Colonic mucosa (tissue), 4 donors: ENCODE measurements around the gene SFMBT1. TPM values are rescaled to one million over a fixed set of nuclear protein-coding genes. Genes with fewer than 3 reads are reported as not detected.
A peak's percentile ranks its signal among the peaks of the same experiment; 100 is the strongest.

ENCODE experiments used
- DNase-seq: peaks from one replicate; pipeline ENCODE4 v3.0.0-alpha.2; 2020
- H3K27ac ChIP-seq: fragments of 200-600 bp; one replicate; pipeline ENCODE4 v1.8.0; 2021
- H3K27me3 ChIP-seq: fragments of 200-600 bp; one replicate; pipeline ENCODE4 v1.8.0; 2021
- H3K36me3 ChIP-seq: fragments of 200-600 bp; one replicate; pipeline ENCODE4 v1.8.0; 2021
- H3K4me1 ChIP-seq: fragments of 200-600 bp; one replicate; pipeline ENCODE4 v1.8.0; 2021; ENCODE audit warnings: mild to moderate bottlenecking
- H3K4me3 ChIP-seq: fragments of 200-600 bp; one replicate; pipeline ENCODE4 v1.8.0; 2021
- H3K9ac ChIP-seq, 2 donors: one replicate each; pipeline ENCODE4 v1.7.0; 2013; ENCODE audit warnings: control low read depth in 2 of 2, low read depth in 2 of 2, low read length in 2 of 2
- H3K9me3 ChIP-seq: fragments of 200-600 bp; one replicate; pipeline ENCODE4 v1.8.0; 2021
- intact Hi-C: fragments of 100-400 bp; cut with DNase I; formaldehyde crosslinking; loops from one replicate; pipeline ENCODE4 v1.14.1; 2022
- total RNA-seq, 2 donors: library from RNA; stranded (reverse); fragmentation: NEBNext Ultra II Directional in 1 of 2; extraction: Animal tissue kit (Norgen Biotek cat#: 25700) in 1 of 2; gene quantifications; one replicate each; pipeline ENCODE4 v1.2.1, GENCODE V29; 2021
- TF ChIP-seq, protein P1 (sequence below): fragments of 200-600 bp; IDR thresholded peaks from one replicate; pipeline ENCODE4 v1.8.0; 2022; ENCODE audit warnings: antibody characterized with exemption, mild to moderate bottlenecking
- donor health status: healthy.
- donor health status: DM: no; HTN: no; CAD: no.
- donor health status: DM: no; HTN: no; CAD: no.

SFMBT1 gene
- total RNA-seq, 2 donors from 2014 or later, result 19.4 to 30.8 TPM

DNA sequence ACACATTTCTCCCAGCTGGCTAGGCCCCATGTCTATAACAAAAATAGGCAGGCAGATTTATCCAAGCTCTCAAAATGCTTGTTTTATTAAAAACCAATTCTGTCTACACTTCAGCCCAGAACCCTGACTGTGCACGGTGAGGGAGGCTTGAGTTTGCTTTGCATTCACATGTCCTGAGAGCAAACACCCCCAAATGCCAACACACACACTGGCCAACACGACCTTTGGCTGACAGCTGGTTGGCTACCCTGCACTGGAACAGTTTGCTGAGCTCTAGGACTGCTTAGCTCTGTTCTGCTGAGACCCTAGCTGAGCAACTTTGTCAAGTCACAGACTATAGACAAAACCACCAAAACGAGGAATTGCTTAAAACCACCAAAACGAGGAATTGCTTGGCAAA, 152.2 kb downstream of the SFMBT1 start:
- TF ChIP-seq, protein P1, sequence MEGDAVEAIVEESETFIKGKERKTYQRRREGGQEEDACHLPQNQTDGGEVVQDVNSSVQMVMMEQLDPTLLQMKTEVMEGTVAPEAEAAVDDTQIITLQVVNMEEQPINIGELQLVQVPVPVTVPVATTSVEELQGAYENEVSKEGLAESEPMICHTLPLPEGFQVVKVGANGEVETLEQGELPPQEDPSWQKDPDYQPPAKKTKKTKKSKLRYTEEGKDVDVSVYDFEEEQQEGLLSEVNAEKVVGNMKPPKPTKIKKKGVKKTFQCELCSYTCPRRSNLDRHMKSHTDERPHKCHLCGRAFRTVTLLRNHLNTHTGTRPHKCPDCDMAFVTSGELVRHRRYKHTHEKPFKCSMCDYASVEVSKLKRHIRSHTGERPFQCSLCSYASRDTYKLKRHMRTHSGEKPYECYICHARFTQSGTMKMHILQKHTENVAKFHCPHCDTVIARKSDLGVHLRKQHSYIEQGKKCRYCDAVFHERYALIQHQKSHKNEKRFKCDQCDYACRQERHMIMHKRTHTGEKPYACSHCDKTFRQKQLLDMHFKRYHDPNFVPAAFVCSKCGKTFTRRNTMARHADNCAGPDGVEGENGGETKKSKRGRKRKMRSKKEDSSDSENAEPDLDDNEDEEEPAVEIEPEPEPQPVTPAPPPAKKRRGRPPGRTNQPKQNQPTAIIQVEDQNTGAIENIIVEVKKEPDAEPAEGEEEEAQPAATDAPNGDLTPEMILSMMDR, result no peak
- intact Hi-C loops, result no loop called here
- Histone ChIP-seq H3K9ac (no peak overlapping the region), H3K27ac (peak overlapping the region; percentile 10), H3K4me3 (no peak overlapping the region), H3K27me3 (no peaks in the 10 kb centered on the region), H3K4me1 (no peaks in the 10 kb centered on the region), H3K36me3 (no peaks in the 10 kb centered on the region), H3K9me3 (no peaks in the 10 kb centered on the region)
- DNase-seq, result no peak

DNA sequence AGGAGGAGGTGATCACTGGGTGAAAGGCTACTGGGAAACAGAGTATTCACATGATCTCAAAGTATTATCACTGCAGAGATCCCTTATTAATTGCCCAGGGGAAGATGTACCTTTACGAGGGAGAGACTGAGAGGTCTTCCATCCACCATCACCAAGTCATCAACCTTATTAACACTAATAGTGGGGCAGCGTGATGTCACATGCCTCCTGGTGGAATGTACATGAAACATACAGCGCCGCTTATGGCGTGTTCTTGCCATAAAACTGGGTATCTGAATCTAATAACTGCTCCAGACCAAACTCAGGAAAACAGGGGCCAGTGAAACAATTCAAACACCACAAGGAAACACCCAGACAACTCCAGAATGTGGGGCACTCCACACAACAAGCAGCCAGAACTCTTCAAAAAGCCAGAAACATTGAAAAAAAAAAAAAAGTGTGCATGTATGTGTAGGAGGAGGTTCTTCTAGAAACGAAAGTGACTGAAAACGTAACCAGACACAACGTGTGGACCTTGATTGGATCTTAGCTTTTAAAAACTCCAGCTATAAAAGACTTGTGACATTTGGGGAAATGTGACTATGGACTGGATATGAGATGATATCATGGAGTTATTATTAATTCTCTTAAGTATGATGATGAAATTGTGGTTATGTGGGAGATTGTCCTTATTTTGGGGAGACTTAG, 153.1 kb downstream of the SFMBT1 start:
- TF ChIP-seq, protein P1, result no peak
- no peaks in the 10 kb centered on the region for H3K9me3 ChIP-seq
- no peak overlapping the region for H3K4me3 ChIP-seq
- H3K27me3 ChIP-seq, result no peaks in the 10 kb centered on the region
- no peaks in the 10 kb centered on the region for H3K4me1 ChIP-seq
- peak overlapping the region; percentile 38 for H3K27ac ChIP-seq
- no peak for DNase-seq
- intact Hi-C loops, result no loop called here
- H3K36me3 ChIP-seq, result no peaks in the 10 kb centered on the region
- peak overlapping the region in 1 of 2 donors; percentile 14 for H3K9ac ChIP-seq

DNA sequence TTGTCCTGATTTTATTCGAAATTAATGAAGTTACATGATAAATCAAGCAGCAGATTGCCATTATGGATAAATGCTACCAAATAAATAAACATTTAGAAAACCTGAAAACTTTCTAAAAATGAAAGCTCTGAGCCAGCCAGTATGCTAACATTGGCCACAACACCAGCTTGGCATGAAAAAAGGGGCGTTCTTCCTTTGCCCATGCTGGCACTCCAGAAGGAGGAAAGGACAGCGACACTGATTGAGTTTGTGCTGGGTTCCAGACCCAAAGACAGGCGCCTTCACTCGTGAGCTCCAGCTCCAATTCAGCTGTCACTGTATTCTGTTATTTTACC, 153.6 kb downstream of the SFMBT1 start:
- Histone ChIP-seq H3K9ac (no peak overlapping the region), H3K27me3 (no peaks in the 10 kb centered on the region), H3K4me1 (no peaks in the 10 kb centered on the region), H3K27ac (peak overlapping the region; percentile 38), H3K36me3 (no peaks in the 10 kb centered on the region), H3K4me3 (no peak overlapping the region), H3K9me3 (no peaks in the 10 kb centered on the region)
- DNase-seq, result no peak
- TF ChIP-seq, protein P1, result no peak
- intact Hi-C loops, result no loop called here

DNA sequence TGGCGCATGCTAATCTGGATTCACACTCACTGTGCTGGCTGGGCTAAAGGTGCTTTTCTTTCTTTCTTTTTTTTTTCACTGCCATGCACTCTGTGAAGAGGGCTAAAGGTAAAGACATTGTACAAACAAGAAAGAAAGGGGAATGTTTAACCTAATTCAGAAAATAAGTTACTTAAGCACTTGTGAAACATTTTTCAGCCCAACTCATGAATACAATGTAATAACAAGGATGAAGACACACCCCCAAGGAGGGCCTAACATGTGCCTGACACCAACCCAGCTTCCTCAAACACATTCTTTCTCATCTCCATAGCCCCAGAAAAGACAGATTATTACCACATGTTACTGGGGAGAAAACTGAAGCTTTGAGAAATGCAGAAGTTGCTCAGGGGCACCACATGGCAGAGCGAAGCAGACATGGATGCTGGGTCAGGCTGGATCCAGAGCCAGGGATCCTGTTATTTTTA, 154.2 kb downstream of the SFMBT1 start:
- intact Hi-C loops, result no loop called here
- Histone ChIP-seq H3K9ac (no peak overlapping the region), H3K4me3 (no peak overlapping the region), H3K36me3 (no peaks in the 10 kb centered on the region), H3K9me3 (no peaks in the 10 kb centered on the region), H3K27ac (no peak overlapping the region), H3K4me1 (no peaks in the 10 kb centered on the region), H3K27me3 (no peaks in the 10 kb centered on the region)
- TF ChIP-seq, protein P1, result no peak
- no peak for DNase-seq

DNA sequence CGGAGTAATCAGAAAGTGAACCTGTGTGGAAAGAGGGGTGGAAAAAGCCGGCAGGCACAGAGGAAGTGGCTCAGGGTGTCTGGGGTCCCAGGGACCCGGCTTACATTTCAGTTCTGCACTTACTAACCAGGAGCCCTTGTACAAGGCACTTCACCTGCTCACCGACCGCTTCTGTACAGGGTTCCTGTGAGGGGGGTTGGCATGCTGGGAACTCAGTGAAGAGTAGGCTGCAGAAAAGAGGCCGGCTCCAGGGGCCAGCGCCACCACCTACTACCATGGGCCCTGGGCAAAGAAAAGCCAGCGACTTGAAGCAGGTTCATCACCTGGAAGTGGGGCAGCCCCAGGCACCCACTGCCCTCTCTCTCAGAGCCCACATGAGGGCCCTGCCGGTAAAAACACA, 154.7 kb downstream of the SFMBT1 start:
- Histone ChIP-seq H3K9me3 (no peaks in the 10 kb centered on the region), H3K27ac (no peak overlapping the region), H3K4me3 (no peak overlapping the region), H3K9ac (no peak overlapping the region), H3K36me3 (no peaks in the 10 kb centered on the region), H3K4me1 (no peaks in the 10 kb centered on the region), H3K27me3 (no peaks in the 10 kb centered on the region)
- TF ChIP-seq, protein P1, result no peak
- no peak for DNase-seq
- intact Hi-C loops, result no loop called here
